NCI-H2196 treated with DMSO at 0.1 percent for 48 hours (cell line): ENCODE data around the gene GNB1.
A peak's percentile ranks its signal among the peaks of the same experiment; 100 is the strongest.

Experiments
- DNase-seq: peaks from one replicate; lab custom pipeline; 2025; ENCODE audit not compliant: unreplicated experiment; lab: John Stamatoyannopoulos, UW

Gene GNB1

GRCh38 chr1:1922956-1923833 lies 32.3 kb upstream of the GNB1 start:
- no peak for DNase-seq

- no peak for DNase-seq
Observed at GRCh38 chr1:1922702-1922955, 31.7 kb upstream of the GNB1 start.

DNA sequence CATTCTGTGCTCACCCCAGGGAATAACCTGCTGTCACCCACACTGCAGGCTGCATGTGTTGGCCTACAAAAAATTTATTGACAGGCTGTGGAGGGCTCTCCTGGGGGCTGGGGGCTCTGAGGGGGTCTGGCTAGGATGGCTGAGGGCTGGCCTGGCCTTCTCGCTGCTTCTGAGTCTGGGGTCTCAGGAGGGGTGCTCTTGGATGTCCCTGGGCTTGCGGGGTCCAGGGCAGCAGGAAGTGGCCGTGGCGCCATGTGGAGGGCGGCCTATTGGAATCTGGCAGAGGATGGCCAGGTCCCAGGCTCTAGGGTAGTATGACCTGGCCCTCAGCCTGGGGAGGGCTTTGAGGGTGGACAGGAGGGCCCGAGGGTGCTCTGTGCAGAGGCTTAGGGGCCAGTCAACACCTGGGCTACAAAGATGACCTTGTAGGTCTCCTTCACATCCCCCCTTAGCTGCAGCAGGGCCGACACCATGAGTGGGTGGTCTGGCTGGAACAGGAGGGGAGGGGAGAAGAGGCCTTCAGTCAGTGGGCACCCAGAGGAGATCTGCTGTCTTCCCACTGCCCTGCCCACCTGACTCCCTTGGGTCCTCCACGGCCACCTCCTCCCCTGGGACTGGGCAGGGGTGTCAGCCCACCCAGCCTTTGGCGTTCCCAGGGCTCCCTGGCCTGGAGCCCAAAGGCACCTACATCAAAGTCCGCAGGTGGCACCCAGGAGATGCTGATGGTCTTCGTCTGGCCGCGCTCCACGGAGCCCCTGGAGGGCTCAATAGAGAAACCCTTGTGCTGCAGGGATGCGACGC lies 31.2 kb upstream of the GNB1 start:
- DNase-seq, result no peak

GRCh38 chr1:1921459-1921862 lies 30.6 kb upstream of the GNB1 start:
- DNase-seq, result no peak

DNA sequence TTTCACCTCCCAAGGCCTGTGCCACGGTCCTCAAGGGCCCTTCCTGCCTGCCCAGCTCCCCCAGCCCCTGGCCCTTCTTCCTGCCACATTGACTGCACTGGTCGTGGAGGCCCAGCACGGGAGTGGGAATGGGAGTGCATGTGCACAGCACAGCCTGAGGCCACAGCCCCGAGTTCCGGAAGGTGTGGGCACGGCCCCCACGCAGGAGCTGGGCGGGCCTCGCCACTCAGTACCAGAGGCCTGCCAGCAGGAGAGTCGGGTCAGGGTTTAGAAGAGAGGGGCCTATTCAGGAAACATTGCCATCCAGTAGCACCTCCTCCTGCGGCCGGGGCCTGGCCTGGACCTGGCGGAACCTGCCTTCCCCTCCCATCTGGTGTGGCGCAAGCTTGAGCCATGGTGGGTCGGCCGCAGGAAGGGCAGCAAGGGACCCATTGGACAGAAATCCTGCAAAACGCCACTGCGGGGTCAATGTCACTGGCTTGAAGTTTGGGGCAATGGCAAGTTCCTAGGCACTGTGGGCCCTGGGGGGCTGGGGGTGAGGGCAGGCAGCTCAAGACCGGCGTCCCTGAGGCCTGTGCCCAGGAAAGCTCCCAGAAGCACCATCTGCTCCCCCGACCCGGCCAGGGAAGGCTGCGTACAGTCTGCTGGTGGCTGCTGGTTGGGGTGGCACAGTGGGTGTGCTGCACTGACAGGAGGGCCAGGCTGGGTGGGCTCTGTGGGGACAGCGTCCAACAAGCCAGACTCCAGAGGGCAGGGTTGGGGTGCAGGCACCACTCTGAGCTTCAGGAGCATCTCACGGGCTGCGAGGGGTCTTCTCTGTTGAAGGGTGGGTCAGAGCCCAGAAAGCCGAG lies 29.9 kb upstream of the GNB1 start:
- DNase-seq, result no peak

DNA sequence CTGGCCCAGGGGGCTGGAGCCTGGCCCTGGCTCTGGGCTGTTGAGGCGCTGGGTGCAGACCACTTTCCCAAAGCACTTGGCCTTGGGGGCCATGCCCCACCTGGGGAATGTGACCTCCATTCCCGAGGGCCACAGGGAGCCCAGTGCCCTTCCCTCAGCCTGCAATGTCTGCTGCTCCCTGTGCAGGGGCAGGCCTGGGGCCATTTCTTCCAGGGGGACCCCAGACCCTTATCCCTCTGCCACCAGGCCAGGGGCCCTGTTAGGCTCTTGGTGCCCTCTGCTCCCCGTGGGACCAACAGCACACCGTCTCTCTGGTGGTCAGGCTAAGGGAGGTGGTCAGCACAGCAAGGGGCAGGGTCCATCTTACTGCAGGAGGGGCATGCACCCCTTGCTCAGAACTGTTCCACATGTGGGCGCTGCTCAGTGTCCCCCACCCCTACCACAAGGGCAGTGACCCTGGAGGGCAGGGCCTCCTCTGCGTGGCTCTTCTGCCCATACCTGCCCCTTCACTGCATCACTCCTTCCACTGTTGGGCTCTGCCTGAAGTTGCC lies 29.2 kb upstream of the GNB1 start:
- no peak for DNase-seq

GRCh38 chr1:1919304-1920056 lies 28.6 kb upstream of the GNB1 start:
- DNase-seq, result peak; percentile 95

DNA sequence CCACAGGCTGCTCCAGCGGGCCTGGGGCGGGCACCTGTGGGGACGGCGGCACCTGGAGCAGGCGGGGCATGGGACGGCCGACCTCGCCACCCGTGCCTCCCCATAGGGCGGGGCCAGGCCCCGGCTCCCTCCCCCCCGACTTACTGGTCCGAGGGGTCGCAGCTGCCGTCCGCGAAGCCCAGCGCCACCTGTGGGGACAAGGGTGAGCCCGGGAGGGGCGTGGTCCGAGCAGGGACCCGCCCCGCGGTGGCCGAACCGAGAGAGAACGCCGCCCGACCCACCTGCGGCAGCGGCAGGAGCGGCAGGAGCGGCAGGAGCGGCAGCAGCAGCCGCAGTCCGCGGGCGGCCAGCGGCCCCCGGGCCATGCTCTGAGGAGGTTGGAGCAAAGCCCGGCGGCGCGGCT lies 28.0 kb upstream of the GNB1 start, which contains the start of gene TMEM52:
Gene TMEM52 (minus strand): TSS at position 379 of the 403 bp plus-strand sequence. CDS start 14 bp downstream, at position 365.
- peak; percentile 84 for DNase-seq

DNA sequence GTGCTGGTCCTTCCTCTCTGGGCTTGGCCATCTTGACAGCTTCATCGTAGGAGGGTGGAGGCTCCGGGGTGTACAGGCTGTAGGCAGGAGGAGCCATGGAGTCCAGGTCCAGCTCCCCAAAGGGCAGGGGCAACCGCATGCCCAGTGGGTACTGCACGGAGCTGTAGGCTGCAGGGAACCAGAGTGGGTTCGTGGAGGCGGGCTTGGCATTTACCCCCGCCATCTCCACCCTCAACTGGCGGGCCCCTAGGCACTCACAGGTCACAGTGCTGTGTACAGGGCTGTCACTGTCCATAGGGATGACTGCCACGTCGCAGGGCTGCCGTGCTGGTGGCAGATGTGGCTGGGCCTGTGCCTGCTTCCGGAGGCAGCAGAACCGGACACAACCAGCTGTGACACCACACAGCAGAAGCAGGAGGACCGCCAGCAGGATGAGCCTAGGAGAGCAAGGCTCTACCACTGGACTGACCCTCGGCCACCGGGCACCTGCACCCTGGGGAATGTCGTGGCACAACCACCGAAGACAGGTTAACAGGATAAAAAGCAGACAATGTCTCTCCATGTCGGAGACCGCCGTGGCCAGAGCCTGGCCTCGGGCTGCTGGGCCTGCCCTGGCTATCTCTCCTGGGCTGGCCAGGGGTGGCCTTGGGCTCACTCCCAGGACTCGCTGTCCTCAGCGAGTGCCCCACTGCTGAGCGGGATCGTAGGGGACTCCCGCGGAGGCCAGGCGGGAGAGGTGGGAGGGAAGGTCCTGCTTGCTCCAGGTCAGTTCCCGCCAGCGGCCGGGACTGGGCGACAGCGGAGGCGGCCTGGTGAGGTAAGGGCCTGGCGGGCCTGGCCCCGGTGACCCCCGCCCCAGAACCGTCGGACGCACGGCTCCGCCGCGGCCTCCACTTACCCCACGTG lies 27.4 kb upstream of the GNB1 start:
- DNase-seq, result no peak

DNA sequence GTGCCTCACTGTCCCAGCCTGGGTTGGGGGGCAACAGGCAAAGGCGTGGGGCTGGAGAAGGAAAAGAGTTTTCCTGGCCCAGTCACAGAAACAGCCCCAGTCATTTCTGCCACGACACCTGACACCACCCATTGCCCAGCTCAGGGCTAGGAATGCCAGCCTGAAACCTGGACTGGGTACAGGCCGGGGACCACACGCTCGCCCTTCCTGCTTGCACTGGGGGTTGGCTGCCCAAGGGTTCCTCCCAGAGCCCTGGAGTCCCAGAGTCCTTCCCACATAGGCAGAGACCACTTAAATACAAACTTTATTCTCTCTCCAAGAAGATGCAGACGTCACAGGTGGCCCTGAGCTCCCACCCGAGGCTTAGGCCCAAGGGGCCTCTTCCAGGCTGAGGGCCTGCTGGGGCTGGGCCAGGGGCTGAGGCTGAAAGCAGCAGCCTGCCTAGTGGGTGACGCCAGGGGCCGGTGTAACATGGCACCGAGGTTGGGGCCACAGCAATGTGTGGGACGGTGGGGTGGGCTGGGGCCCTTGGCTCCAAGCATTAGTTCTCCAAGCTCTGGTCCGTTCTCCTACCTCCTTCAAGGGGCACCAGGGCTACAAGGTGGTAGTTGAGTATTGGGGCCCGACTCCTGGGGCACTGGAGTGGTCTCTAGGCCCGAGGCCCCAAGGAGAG lies 26.6 kb upstream of the GNB1 start:
- DNase-seq, result no peak

GRCh38 chr1:1916851-1917251 lies 26.0 kb upstream of the GNB1 start:
- DNase-seq, result no peak

DNA sequence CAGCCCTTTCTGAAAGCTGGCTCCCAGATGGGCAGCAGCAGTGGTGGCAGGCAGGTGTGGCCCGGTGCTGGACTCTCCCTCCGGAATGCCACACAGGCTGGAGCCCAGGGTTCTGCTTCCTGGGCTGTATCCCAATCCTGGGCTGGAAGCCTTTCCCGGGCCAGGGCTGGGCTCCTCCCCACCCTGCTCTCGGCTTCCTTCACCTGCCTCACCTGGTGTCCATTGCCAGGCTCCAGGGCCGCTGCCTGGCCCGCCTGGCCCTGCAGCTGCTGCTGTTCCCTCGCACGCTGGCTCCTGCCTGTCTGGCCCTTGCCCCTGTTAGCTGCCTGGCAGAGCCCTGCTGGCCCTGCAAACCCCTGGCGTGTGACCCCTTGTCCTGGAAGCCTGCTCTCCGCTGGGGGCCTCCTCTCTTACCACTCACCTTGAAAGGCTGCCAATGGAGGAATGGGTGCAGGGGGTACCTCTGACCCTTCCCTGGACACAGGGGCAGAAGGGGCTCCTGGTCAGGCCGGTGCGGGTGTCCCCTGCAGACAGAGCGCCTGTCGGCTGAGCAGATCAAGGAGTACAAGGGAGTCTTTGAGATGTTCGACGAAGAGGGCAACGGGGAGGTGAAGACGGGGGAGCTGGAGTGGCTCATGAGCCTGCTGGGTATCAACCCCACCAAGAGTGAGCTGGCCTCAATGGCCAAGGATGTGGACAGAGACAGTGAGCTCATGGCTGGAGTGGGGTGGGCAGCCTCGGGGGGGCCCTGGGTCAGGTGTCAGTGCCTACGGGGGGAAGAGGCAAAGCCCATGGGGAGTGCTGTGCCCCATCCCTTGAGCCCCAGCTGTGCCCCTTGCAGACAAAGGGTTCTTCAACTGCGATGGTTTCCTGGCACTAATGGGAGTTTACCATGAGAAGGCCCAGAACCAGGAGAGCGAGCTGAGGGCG lies 25.3 kb upstream of the GNB1 start:
- DNase-seq, result no peak

GRCh38 chr1:1914971-1915692 lies 24.2 kb upstream of the GNB1 start, which contains the start of gene CALML6:
Gene CALML6 (plus strand): TSS chr1:1915260. CDS start chr1:1915281, 21 bp downstream.
- DNase-seq, result no peak

- no peak for DNase-seq
Observed at GRCh38 chr1:1914101-1914970, 23.4 kb upstream of the GNB1 start.

- no peak for DNase-seq
Observed at GRCh38 chr1:1911350-1912041, 20.6 kb upstream of the GNB1 start.
